Measurements from ENCODE around the gene NDEL1. TPM values are rescaled to one million over a fixed set of nuclear protein-coding genes. Genes with fewer than 3 reads are reported as not detected.

The NDEL1 gene
- total RNA-seq, 1 donor = 69.8 TPM

DNA sequence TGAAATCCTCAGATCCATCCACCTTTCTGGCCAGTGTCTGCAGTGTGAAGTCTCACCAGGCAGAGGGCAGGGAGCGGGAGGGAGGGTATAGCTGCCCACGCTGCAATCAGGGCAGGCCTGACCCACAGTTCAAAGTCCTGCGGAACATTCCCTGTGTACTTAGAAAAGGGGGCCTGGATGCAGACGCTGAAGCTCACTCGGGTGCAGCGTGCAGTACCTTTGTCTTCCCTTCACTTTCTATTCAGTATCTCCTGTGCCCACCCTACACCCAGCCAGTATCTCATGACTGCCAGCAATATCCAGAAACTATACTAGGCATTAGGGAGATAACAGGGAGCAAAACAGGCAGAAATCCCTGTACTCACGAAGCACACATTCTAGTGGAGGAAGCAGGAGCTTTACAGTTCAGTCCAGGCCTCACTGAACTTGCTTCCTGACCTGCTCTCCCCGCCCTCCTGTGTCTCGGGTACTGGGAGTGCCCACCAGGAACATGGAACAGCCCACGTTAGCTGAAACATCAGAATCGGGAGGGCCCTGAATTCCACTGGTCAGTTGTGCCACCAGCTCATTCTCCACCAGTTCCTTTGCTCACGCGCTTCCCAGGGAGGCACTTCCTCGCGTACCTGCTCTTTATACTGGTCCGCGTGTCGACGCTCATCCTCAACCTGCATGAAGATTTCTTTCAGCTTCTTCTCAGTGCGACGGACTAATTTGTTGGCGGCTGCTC is 42.2 kb downstream of the NDEL1 start:
- Histone ChIP-seq H3K27me3 (ENCODE audit: insufficient read depth, low read length) (no peaks in the 10 kb centered on the region), H3K9me3 (ENCODE audit: low read depth, low read length) (no peaks in the 10 kb centered on the region), H3K36me3 (ENCODE audit: insufficient read depth, low read length) (peaks cover 79% of the 10 kb centered on the region), H4K20me1 (ENCODE audit: insufficient read depth, low read length) (peaks cover 13% of the 10 kb centered on the region), H3K4me3 (ENCODE audit: insufficient read depth, low read length) (no peak overlapping the region), H3K4me1 (ENCODE audit: insufficient read depth, low read length) (peaks cover 15% of the 10 kb centered on the region), H3K27ac (ENCODE audit: low read depth, low read length) (no peak overlapping the region), H3K79me2 (ENCODE audit: insufficient read depth, low read length) (no peaks in the 10 kb centered on the region), H3K4me2 (ENCODE audit: insufficient read depth, low read length) (no peak overlapping the region), H2AFZ (ENCODE audit: low read length) (no peak overlapping the region)
- TF ChIP-seq, protein P1, sequence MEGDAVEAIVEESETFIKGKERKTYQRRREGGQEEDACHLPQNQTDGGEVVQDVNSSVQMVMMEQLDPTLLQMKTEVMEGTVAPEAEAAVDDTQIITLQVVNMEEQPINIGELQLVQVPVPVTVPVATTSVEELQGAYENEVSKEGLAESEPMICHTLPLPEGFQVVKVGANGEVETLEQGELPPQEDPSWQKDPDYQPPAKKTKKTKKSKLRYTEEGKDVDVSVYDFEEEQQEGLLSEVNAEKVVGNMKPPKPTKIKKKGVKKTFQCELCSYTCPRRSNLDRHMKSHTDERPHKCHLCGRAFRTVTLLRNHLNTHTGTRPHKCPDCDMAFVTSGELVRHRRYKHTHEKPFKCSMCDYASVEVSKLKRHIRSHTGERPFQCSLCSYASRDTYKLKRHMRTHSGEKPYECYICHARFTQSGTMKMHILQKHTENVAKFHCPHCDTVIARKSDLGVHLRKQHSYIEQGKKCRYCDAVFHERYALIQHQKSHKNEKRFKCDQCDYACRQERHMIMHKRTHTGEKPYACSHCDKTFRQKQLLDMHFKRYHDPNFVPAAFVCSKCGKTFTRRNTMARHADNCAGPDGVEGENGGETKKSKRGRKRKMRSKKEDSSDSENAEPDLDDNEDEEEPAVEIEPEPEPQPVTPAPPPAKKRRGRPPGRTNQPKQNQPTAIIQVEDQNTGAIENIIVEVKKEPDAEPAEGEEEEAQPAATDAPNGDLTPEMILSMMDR (IDR thresholded peaks at IDR 0.05; ENCODE audit: extremely low read depth, low read depth, low read length) = no peak
- no peak for DNase-seq (ENCODE audit: insufficient read length, low spot score, missing footprints)

DNA sequence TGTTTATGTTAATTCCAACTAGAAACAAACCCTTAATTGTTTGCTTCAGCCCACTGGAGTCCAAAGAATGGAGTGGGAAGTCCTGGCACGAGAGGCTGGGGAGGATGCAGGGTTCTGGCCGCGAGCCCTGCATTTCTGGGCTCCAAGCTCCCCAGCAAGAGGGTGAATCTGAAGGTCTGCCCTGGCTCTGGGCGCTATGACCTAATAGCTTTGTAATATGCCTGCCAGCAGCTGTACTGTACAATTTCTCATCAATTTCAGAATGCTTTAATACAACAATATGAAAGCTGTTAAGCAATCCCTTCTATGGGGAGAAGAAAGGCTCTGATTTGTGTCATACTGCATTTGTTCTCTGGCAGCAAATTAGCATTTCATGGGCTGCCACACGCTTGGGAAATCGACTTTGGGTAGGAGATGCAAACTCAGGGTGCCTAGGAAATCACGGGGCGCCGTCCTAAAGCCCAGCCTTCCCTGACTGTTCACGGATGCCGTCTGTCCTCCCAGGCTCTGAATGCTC is 43.8 kb downstream of the NDEL1 start:
- Histone ChIP-seq H3K36me3 (ENCODE audit: insufficient read depth, low read length) (peaks cover 80% of the 10 kb centered on the region), H4K20me1 (ENCODE audit: insufficient read depth, low read length) (peaks cover 13% of the 10 kb centered on the region), H3K4me2 (ENCODE audit: insufficient read depth, low read length) (no peak overlapping the region), H3K4me3 (ENCODE audit: insufficient read depth, low read length) (no peak overlapping the region), H3K27me3 (ENCODE audit: insufficient read depth, low read length) (no peaks in the 10 kb centered on the region), H3K4me1 (ENCODE audit: insufficient read depth, low read length) (peaks cover 15% of the 10 kb centered on the region), H3K9me3 (ENCODE audit: low read depth, low read length) (no peaks in the 10 kb centered on the region), H3K79me2 (ENCODE audit: insufficient read depth, low read length) (no peaks in the 10 kb centered on the region), H2AFZ (ENCODE audit: low read length) (no peak overlapping the region), H3K27ac (ENCODE audit: low read depth, low read length) (peak overlapping the region; percentile 67)
- peak; percentile 96 for DNase-seq (ENCODE audit: insufficient read length, low spot score, missing footprints)
- TF ChIP-seq, protein P1 (IDR thresholded peaks at IDR 0.05; ENCODE audit: extremely low read depth, low read depth, low read length) = no peak

DNA sequence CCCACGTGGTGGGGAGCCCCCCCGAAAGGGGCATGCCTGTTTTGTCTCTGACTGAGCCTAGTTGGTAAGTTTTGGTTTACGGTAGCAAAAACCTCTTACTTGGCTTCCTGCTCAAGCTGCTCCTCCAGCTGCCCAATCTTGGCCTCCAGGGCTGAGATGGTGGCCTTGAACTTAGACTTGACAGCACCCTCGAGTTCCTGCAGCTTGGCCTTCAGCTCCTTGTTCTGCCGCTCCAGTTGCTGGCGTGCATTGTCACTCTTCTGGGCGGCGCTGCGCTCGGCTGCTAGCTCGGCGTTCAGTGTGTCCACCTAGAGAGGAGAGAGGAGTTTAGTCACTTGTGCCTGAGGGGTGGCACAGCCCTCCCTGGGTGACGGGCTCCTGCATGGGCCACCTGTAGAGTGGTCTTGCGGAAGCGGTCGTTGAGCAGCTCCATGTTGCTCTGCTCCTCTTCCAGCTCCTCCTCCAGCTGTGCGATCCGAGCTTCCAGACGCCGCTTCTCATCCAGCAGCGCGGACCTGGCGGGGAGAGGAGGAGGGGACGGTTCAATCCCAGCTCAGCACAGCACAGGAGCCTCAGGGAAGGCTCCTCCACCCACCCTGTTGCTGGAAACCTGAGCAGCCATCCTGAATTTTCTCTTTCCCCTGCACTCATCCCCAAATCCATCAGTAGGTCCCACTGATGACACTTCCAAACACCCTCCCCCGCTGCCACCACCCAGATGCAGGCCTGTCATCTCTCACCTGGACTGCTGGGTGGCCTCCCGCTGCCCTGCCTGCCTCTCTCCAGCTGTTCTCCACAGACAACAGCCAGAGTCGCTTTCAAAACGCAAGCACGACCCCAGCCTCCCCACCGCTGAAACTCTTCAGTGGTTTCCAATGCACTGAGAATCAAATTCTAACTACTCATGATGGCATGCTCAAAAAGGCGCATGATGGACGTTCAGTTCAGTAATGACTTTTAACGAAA is 44.6 kb downstream of the NDEL1 start:
- no peak overlapping the region for H3K4me2 ChIP-seq (ENCODE audit: insufficient read depth, low read length)
- H2AFZ ChIP-seq (ENCODE audit: low read length) = no peak overlapping the region
- H4K20me1 ChIP-seq (ENCODE audit: insufficient read depth, low read length) = peaks cover 13% of the 10 kb centered on the region
- no peak overlapping the region for H3K4me3 ChIP-seq (ENCODE audit: insufficient read depth, low read length)
- peak overlapping the region; percentile 67 for H3K27ac ChIP-seq (ENCODE audit: low read depth, low read length)
- H3K9me3 ChIP-seq (ENCODE audit: low read depth, low read length) = no peaks in the 10 kb centered on the region
- no peak for DNase-seq (ENCODE audit: insufficient read length, low spot score, missing footprints)
- TF ChIP-seq, protein P1 (IDR thresholded peaks at IDR 0.05; ENCODE audit: extremely low read depth, low read depth, low read length) = no peak
- H3K27me3 ChIP-seq (ENCODE audit: insufficient read depth, low read length) = no peaks in the 10 kb centered on the region
- peaks cover 73% of the 10 kb centered on the region for H3K36me3 ChIP-seq (ENCODE audit: insufficient read depth, low read length)
- H3K4me1 ChIP-seq (ENCODE audit: insufficient read depth, low read length) = peaks cover 15% of the 10 kb centered on the region
- no peaks in the 10 kb centered on the region for H3K79me2 ChIP-seq (ENCODE audit: insufficient read depth, low read length)
